Natural killer cell (primary cell): Measurements from ENCODE around the gene NDRG2. TPM values are rescaled to one million over a fixed set of nuclear protein-coding genes. Genes with fewer than 3 reads are reported as not detected.

Experiments used
- ATAC-seq, 3 donors: fragments of 150-1000 bp in 2 of 3; fragments of 200-7000 bp in 1 of 3; cut with Tn5 transposase; 1 replicate in 1 of 3; 2 replicates in 2 of 3; pipeline ENCODE4 v1.10.0; 2021; ENCODE audit warnings: mild to moderate bottlenecking in 2 of 3, moderate library complexity in 2 of 3
- DNase-seq, 2 donors: peaks; one replicate each; pipeline versions ENCODE4 v3.0.0 to v3.0.0-alpha.2; 2013 to 2021; ENCODE audit warnings: mixed read lengths in 1 of 2
- H3K27ac ChIP-seq: one replicate; pipeline ENCODE4 v1.5.1; 2013; ENCODE audit warnings: mild to moderate bottlenecking, low read length
- H3K27me3 ChIP-seq: one replicate; pipeline ENCODE4 v1.6.1; 2013; ENCODE audit warnings: low read length; ENCODE audit not compliant: control insufficient read depth, insufficient read depth
- H3K36me3 ChIP-seq: one replicate; pipeline ENCODE4 v1.6.1; 2013; ENCODE audit warnings: low read length; ENCODE audit not compliant: control insufficient read depth, insufficient read depth
- H3K4me1 ChIP-seq: one replicate; pipeline ENCODE4 v1.6.1; 2013; ENCODE audit warnings: low read length; ENCODE audit not compliant: control insufficient read depth, insufficient read depth
- H3K4me3 ChIP-seq: one replicate; pipeline ENCODE4 v1.5.1; 2013; ENCODE audit warnings: low read length
- H3K9me3 ChIP-seq: one replicate; pipeline ENCODE4 v1.6.1; 2013; ENCODE audit warnings: low read length; ENCODE audit not compliant: control insufficient read depth, insufficient read depth
- H3K27ac Mint-ChIP-seq, 2 donors: one replicate each; pipeline ENCODE4 v1.8.0; 2022; ENCODE audit warnings: mild to moderate bottlenecking in 2 of 2, mixed read lengths in 2 of 2, moderate library complexity in 1 of 2
- H3K27me3 Mint-ChIP-seq, 2 donors: one replicate each; pipeline ENCODE4 v1.8.0; 2022; ENCODE audit warnings: low read depth in 2 of 2, mixed read lengths in 2 of 2
- H3K36me3 Mint-ChIP-seq: one replicate; pipeline ENCODE4 v1.8.0; 2022; ENCODE audit warnings: mixed read lengths
- H3K4me1 Mint-ChIP-seq, 2 donors: one replicate each; pipeline ENCODE4 v1.8.0; 2022; ENCODE audit warnings: mixed read lengths in 2 of 2
- H3K4me3 Mint-ChIP-seq: one replicate; pipeline ENCODE4 v1.8.0; 2022; ENCODE audit warnings: mild to moderate bottlenecking, moderate library complexity, mixed read lengths
- H3K9me3 Mint-ChIP-seq, 2 donors: one replicate each; pipeline ENCODE4 v1.8.0; 2022; ENCODE audit warnings: mixed read lengths in 2 of 2
- CTCF ChIP-seq: fragments of 200-600 bp; IDR thresholded peaks from one replicate; pipeline ENCODE4 v1.8.0; 2022; ENCODE audit warnings: antibody characterized with exemption
- WGBS: methylation state at CpG from one replicate; pipeline ENCODE4 v1.1.7; 2013; ENCODE audit warnings: missing lambda C conversion rate; ENCODE audit not compliant: insufficient coverage; 5-methylcytosine and 5-hydroxymethylcytosine counted together
- intact Hi-C: fragments of 100-400 bp; cut with micrococcal nuclease; formaldehyde crosslinking; loops from one replicate; pipeline ENCODE4 v1.14.2; 2022
- total RNA-seq, 4 donors: library from RNA; stranded (reverse); fragments of 120-200 nt in 1 of 4; gene quantifications; one replicate each; pipeline versions ENCODE4 v1.2.3 to v1.2.4, GENCODE V29; 2013 to 2022

The NDRG2 gene
- total RNA-seq, 3 donors from 2014 or later (not counting 1 experiment from before 2014, with no cell fraction given) = 11.2 to 14.6 (median 13.6) TPM

- Histone ChIP-seq H3K9me3 (no peaks in the 10 kb centered on the region), H3K4me3 (no peak overlapping the region), H3K27me3 (peaks cover 3% of the 10 kb centered on the region), H3K27ac (no peak overlapping the region), H3K4me1 (no peaks in the 10 kb centered on the region), H3K36me3 (no peaks in the 10 kb centered on the region)
- Mint-ChIP-seq H3K4me3 (no peak overlapping the region), H3K27me3 (peaks cover 28 to 31% of the 10 kb centered on the region in 2 donors), H3K9me3 (no peaks in the 10 kb centered on the region), H3K4me1 (no peaks in the 10 kb centered on the region), H3K27ac (no peak overlapping the region), H3K36me3 (no peaks in the 10 kb centered on the region)
- DNase-seq (no peak), ATAC-seq (no peak)
- no peak for TF ChIP-seq CTCF
- WGBS = 82% methylated on average over 7 of the region's 10 CpGs
- intact Hi-C loops = no loop called here
These were observed 13.9 kb upstream of the NDRG2 start for GRCh38 chr14:21038441-21039422.

GRCh38 chr14:21037156-21037555 is 12.3 kb upstream of the NDRG2 start:
- Mint-ChIP-seq H3K27me3 (peaks cover 24 to 28% of the 10 kb centered on the region in 2 donors), H3K27ac (no peak overlapping the region), H3K36me3 (no peaks in the 10 kb centered on the region), H3K9me3 (no peaks in the 10 kb centered on the region), H3K4me3 (no peak overlapping the region), H3K4me1 (no peaks in the 10 kb centered on the region)
- no peak for DNase-seq
- 93% methylated on average over 3 of the region's 3 CpGs for WGBS
- Histone ChIP-seq H3K27ac (no peak overlapping the region), H3K27me3 (no peaks in the 10 kb centered on the region), H3K36me3 (no peaks in the 10 kb centered on the region), H3K9me3 (no peaks in the 10 kb centered on the region), H3K4me1 (no peaks in the 10 kb centered on the region), H3K4me3 (no peak overlapping the region)
- intact Hi-C loops = no loop called here
- ATAC-seq = no peak
- no peak for TF ChIP-seq CTCF

GRCh38 chr14:21036751-21037150 is 11.9 kb upstream of the NDRG2 start:
- no peak for TF ChIP-seq CTCF
- no peaks in the 10 kb centered on the region for H3K27me3 ChIP-seq
- no peak overlapping the region for H3K27ac ChIP-seq
- DNase-seq = no peak
- ATAC-seq = no peak
- no peaks in the 10 kb centered on the region for H3K9me3 ChIP-seq
- H3K27me3 Mint-ChIP-seq = peaks cover 24 to 27% of the 10 kb centered on the region in 2 donors
- WGBS = 85% methylated on average over 7 of the region's 7 CpGs
- no peak overlapping the region for H3K4me3 Mint-ChIP-seq
- no peak overlapping the region for H3K4me3 ChIP-seq
- H3K36me3 ChIP-seq = no peaks in the 10 kb centered on the region
- no peaks in the 10 kb centered on the region for H3K36me3 Mint-ChIP-seq
- no peaks in the 10 kb centered on the region for H3K9me3 Mint-ChIP-seq
- no peaks in the 10 kb centered on the region for H3K4me1 Mint-ChIP-seq
- no peak overlapping the region for H3K27ac Mint-ChIP-seq
- H3K4me1 ChIP-seq = no peaks in the 10 kb centered on the region
- intact Hi-C loops = no loop called here
